GM19043 (cell line): ENCODE results near the gene IFNGR2.
"Not testable (repeated sequence)": the region's sequence is repeated elsewhere in the genome, so short reads cannot be mapped to it uniquely, and the experiment has no call there.

Source experiments
- ATAC-seq: cut with Tn5 transposase; IDR thresholded peaks from one replicate; pipeline ENCODE4 v1.9.1; 2021; ENCODE audit warnings: low read depth; ENCODE audit not compliant: unreplicated experiment

Gene IFNGR2

DNA sequence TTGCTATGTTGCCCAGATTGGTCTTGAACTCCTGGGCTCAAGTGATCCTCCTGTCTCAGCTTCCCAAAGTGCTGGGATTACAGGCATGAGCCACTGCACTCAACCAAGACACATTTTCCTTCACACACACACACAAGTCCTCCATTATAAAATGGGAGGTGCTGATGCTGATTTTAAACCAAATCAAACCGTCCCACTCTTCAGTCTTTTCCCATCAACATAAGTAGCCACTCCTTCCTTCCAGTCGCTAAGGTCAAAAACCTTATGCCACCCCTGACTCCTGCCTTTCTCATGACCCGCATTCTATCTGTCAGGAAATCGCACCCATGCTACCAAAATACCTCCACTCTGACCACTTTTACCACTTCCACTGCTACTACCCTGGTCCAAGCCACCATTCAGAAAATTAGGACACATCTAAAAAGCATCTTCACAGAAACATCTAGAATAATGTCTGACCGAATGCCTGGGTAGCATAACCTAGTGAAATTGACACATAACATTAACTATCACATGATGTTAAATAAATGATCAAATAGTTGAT lies 28.0 kb upstream of the IFNGR2 start:
- no peak for ATAC-seq

DNA sequence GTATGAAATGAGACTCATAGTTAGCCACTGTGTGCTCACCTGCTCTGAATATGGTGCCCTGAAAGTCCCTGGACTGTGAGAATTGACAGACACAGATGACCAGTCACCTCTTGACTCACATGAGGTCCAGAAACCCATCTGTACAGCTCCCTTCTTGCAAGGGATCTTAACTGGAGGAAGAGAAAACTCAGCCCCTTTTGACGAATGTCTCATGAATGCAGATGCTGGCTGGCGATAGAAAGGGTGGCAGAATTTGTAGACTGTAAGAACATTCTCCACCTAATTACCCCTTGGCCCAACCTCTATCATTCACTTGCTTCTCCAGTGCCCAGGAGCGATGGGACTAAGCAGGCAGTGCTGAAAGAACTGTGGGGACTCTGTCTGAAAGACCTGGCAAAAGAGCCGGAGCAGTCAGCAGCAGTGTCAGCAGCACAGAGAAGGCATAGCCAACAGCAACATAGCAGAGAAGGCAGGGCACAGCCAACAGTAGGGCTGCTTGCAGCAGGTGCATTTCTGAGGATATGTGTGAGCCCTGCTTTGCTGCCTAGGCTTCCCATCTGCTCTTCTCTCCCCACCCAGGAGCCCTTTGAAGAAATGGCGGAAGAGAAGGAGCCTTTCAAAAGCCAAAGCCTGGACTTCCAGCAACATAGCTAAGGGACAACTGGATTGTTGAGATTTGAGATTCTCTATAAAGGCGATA lies 25.8 kb upstream of the IFNGR2 start:
- no peak for ATAC-seq

DNA sequence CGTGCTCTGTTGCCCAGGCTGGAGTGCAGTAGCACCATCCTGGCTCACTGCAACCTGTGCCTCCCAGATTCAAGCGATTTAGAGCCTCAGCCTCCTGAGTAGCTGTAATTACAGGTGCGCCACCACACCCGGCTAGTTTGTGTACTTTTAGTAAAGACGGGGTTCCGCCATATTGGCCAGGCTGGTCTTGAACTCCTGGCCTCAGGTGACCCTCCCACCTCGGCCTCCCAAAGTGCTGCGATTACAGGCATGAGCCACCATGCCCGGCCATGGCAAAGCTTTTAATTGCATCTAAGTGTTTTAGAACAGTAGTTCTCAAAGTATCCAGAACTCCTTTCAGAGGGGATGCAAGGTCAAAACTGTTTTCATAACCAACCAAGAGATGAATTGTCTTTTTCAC lies 25.1 kb upstream of the IFNGR2 start:
- ATAC-seq: no peak

DNA sequence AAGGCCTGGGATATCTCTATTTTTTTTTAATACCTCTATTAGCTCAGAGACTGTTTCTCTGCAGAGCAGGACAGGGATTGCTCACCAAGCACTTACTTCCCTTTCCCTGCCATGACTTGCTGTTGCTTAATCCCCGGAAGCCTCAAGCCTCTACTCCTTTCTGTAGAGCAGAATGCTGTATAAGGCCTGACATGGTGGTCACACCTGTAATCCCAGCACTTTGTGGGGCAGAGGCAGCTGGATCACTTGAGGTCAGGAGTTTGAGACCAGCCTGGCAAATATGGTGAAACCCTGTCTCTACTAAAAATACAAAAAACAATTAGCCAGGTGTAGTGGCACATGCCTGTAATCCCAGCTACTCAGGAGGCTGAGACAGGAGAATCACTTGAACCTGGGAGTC lies 23.3 kb upstream of the IFNGR2 start:
- not testable (repeated sequence) for ATAC-seq

DNA sequence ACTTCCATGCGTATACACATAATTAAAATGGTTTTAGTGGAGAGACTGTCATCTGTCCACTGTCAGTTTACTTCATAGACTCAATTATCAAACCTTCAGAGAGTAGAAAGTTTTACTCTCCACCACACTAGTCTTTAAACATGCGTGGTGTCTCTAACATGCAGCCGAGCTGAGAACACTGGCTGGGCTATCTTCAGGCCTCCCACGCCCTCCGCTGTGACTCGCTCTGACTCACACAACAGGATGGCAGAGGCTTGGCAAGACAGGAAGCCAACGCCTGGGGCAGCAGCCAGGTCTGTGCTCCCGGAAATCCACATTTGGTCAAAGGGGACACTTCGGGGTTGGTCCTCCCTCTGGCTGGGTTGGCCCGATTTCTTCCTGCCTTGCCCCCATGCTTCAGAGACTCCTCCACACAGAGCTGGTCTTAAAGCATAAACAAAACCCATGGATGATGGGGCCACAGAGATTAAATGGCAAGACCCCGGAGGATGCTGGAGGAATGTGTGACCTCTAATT lies 22.7 kb upstream of the IFNGR2 start:
- ATAC-seq: peak; percentile 42

DNA sequence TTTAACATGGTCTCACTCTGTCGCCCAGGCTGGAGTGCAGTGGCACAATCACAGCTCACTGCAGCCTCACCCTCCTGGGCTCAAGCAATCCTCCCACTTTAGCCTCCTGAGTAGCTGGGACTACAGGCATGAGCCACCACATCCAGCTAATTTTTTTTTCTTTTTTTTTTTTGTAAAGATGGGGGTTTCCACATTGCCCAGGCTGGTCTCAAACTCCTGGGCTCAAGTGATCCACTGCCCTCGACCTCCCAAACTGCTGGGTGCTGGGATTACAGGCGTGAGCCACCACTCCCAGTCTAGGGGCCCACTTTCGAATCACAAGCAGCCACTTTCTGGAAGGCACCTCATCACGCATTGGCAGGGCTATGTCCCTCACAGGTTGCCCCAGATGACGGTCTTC lies 21.8 kb upstream of the IFNGR2 start:
- not testable (repeated sequence) for ATAC-seq

DNA sequence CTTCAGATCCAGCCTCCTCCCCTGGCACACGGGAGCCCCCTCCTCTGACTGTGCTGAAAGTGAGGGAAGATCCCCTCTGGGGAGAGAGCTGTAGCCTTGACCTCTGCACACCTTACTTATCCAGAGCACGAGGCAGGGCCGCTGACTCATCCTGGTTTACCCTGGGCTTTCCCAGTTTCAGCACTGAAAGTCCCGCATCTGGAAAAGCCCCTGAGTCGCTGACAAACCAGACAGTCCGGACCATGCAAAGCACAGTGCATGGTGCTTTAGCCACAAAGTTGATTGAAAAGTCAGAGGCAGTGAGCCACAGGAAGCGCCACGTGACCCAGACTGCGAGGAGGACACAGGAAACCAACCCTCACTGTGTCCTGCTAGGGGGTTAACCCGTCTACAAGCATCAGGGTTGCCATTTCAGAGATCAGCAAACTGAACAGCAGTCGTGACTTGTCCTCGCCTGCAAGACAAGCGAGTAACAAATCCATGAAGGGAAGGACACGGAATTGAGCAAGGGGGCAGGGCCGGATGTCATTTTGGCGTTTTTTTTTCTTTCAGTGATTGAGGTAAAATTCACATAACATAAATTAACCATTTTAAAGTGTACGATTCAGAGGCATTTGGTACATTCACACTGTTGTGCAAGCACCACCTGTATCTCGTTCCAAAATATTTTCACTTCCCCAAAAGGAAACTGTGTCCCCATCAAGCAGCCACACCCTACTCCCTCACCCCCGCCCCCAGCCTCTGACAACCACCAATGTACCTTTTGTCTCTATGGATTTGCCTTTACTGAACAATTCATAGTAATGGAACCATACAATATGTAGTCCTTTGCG lies 19.9 kb upstream of the IFNGR2 start:
- peak; percentile 86 for ATAC-seq

DNA sequence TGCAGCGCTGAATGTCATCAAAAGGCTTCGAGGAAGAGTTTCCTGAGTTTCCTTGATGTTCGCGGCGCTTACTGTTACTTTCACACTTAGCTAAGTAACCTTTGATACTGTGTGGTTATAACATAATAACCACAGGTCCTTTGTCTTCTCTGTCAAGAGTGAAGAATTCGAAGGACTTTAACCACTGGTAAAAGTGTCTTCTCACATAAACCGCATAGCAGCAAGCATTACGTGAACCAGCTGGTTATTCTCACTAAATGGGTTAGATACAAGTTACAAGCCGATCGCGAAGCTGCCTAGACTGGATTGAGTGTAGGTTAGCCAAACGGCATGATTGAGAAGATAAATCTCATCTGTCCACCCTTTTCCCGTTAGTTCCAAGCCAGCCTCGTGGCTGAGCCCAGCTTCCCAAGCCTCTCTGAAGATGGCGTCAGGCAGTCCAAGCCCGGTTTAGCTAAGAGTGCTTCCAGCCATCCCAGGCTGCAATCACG lies 18.3 kb upstream of the IFNGR2 start:
- ATAC-seq: no peak

DNA sequence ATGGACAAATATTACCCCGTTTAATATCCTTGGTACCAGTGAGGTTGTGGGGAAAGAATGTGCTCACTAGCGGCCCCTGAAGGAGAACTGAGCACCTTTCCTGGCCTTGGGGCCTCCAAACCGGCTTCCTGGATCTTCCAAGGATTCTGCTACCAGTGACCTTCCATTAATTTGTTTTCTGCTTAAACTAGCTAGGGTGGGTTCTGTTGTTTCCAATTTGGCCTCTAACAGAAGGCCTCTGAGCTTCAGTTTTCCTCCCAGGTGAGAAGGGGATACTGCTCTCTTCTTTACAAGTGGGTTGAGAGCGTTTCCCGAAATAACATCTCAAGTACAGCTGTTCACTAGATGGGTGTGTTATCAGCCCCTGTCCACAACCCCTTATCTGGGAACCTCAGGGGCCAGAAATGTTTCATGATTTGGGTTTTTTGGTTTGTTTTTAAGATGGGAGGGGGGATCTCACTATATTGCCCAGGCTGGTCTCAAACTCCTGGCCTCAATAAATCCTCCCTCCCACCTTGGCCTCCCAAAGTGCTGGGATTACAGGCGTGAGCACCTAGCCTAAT lies 16.9 kb upstream of the IFNGR2 start:
- ATAC-seq: no peak

DNA sequence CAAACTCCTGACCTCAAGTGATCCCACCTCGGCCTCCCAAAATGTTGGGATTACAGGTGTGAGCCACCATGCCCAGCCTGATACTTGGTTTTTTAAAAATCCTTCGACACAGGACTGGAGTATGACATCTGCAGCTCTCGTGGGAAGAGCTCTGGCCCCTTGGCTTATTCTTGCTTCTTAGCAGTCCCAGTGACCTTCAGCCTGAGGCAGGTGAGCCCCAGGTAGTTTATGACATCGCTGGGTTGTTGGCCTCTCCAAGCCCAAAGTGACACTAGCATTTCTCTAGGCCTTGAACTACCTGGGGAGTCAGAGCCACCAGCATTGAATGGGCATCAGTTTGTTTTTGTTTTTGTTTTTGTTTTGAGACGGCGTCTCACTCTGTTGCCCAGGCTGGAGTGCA lies 15.9 kb upstream of the IFNGR2 start:
- no peak for ATAC-seq

DNA sequence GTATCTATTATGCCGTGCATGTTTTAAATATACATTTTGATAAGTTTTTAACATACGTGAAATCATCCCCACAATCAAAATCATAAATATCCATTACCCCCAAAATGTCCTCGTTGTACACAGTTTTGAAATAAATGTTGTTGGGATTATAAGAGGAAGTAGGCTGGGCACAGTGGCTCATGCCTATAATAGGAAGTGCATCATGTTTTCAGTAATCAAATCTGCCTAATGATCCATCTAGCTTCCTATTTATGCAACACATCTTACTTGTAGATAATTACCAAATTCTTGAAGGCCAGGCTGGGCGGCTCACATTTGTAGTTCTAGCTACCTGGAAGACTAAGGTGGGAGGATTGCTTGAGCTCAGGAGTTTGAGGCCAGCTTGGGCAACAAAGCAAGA lies 15.0 kb upstream of the IFNGR2 start:
- ATAC-seq: no peak

DNA sequence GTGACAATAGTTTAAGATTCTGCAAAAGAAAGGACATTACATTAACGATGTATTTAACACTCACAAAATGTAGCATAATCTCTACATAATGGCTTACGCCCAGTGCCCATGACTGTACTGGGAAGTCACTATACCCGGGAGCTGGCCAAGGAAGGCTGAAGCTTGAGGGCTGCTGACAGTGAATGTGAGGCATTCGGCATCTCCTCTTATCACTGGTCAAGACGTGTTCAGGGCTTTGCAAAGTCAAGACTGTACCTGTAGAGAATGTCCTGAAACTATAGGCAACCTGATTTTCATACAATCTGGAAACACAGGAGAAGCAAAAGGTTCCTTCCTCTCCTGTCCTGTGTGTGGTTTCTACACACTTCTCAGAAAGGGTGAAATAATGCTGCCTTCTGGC lies 12.7 kb upstream of the IFNGR2 start:
- no peak for ATAC-seq

DNA sequence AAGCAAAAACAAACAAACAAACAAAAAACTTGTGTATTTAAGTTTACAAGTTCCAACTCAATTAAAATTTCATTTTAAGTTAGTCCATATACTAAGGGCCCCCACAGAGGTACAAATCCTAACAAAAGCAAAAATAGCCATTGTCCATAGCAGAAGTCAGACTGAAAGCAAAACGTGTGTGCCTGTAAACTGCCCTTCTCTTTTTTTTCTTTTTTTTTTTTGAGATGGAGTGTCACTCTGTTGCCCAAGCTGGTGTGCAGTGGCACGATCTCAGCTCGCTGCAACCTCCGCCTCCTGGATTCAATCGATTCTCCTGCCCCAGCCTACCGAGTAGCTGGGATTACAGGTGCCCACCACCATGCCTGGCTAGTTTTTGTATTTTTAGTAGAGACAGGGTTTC lies 11.6 kb upstream of the IFNGR2 start:
- ATAC-seq: no peak

DNA sequence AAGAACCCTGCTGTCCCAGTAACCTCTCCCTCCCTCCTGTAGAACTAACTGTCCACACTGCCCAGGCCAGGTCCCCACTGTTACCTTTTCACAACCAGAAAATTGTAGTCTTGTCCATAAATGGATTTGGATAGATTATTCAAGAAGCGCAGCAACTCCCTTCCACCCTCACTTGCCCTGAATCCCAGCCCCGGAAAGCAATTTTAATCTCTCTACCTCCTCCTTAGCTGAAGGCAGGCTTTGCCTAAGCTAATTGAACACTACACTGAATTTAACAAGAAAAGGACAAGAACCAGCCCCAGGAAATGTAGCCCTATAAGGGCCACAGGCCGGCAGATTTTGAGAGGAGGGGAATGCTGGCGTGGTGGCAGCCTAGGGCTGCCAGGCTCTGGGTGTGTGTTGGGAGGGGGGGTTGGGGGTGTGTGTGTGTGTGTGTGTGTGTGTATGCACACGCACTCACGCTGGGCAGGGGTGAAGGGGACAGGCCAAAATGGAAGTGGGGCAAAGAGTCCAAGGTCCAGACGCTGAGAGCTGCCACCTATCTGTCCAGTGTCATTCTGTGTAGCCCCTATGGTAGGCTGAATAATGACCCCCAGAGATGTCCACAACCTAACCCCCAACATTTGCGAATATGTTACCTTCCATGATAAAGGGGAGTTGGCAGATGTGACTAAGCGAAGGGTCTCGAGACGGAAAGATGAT lies 10.8 kb upstream of the IFNGR2 start:
- ATAC-seq: no peak

DNA sequence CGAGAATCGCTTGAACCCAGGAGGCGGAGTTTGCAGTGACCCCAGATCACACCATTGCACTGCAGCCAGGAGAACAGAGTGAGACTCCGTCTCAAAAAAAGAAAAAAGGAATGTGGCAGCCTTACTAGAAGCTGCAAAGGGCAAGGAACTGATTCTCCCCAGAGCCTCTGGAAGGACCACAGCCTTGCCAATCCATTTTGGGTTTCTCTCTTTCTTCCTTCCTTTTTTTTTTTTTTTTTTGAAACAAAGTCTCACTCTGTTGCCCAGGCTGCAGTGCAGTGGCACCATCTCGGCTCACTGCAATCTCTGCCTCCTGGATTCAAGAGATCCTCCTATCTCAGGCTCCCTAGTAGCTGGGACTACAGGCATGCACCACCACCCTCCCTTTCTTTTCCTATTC lies 9.9 kb upstream of the IFNGR2 start:
- no peak for ATAC-seq

DNA sequence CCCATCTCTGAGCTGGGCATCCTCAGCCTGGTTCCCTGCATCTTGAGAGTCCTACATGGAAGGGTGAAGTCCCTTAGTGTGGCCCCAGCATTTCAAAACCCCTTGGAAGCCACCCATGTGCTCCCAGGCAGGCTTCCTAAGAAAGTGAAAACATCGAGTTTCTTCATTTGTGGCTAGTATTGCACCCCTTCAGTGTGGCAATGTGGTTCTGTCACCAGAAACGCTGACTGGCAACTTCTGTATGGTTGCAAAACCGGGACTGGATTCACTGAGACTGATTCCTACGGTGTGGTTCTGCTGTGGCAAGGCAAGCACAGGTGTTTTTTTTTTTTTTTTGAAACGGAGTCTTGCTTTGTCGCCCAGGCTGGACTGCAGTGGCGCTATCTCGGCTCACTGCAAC lies 9.0 kb upstream of the IFNGR2 start:
- no peak for ATAC-seq

DNA sequence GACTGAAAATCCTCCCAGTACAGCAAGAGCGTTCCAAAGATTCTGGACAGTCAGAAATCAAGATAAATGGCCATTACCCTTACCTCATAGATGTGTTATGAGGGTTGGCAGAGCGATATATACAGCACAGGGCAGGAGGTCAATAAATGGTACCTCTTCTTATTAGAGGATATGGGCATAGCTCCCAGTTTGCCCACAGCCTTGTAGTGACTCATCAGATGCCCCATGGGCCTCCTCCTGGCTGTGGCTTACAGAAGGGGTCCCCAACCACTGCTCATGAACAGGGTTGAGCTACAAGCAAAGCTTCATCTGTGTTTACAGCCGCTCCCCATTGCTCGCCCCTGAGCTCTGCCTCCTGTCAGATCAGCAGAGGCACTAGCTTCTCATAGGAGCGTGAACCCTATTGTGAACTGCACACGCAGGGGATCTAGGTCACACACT lies 7.3 kb upstream of the IFNGR2 start:
- no peak for ATAC-seq

DNA sequence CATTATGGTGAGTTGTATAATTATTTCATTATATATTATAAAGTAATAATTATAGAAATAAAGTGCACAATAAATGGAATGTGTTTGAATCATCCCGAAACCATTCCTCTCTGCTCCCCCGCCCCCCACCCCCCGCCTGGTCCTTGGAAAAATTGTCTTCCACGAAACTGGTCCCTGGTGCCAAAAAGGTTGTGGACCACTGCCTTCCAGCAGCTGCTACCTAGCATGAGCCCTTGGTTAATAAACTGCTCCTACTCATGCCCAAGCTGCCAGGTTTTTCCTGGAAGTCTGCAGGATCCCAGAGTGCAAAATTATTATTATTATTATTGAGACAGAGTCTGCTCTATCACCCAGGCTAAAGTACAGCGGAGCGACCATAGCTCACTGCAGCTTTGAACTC lies 6.8 kb upstream of the IFNGR2 start:
- no peak for ATAC-seq

DNA sequence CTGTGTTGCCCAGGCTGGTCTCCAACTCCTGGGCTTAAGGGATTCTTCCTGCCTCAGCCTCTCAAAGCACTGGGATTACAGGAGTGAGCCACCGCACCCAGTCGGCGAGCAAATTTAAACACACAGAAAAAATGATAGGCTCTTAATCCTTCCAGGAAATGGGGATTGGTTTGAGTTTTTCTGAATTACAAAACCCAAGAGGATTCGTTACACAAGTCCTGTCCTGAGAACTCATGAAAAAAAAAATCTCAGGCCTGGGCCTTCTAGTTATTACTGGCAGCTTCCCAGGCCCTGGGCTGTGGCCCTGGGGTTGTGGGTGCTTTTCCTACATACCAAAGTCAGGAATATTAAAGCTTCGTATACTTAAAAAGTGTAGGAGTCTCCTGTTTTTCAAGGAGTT lies 6.3 kb upstream of the IFNGR2 start:
- ATAC-seq: no peak

DNA sequence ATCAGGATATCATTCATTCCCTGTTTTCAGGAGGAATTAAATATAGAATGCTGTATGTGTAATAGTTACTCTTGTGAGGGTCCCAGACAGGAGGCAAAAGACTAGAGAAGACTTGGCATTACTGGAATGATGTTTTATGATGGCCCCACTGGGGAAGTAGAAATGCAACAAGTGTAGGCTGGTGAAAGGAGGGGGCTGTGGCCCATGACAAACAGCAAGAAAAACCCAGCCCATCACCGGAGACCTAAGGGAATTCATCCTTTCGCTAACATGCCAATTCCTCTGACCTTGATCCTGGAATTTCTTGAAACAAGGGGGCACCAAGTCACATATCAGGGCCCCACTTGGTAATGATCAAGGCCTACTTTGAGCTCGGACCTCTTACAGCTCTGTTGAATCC lies 5.5 kb upstream of the IFNGR2 start:
- no peak for ATAC-seq

DNA sequence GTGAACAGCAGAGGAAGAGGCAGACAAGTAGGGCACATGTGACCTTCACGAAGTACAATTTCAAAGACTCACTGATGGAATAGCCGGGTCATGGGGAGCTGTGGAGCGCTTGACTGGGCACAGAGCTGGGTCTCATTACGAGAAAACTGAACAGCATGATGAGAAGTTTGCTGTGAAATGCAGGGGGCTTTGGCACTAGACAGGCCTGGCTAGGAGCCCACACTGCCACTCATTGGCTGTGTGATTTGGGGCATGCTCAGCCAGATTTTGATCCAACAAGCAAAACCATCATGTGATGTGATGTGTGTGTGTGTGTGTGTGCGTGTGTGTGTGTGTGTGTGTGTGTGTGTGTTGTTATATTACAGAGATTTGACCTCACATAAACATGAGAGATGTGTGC lies 4.9 kb upstream of the IFNGR2 start:
- ATAC-seq: no peak
